Measurements from ENCODE around the gene ECE1.

Gene ECE1

GRCh38 chr1:21313203-21313885, 23.1 kb upstream of the ECE1 start:
- H3K4me1 ChIP-seq (ENCODE audit: insufficient read depth, low read length, poor library complexity, severe bottlenecking), result peaks cover under 1% of the 10 kb centered on the region
- H3K9me3 ChIP-seq (ENCODE audit: insufficient read depth, low read depth, low read length), result no peaks in the 10 kb centered on the region
- no peak overlapping the region for H3K9ac ChIP-seq (ENCODE audit: low read depth, low read length, poor library complexity, severe bottlenecking)
- H3F3A ChIP-seq (ENCODE audit: low read depth), result no peaks in the 10 kb centered on the region
- no peak overlapping the region for H3K4me3 ChIP-seq (ENCODE audit: low read length, poor library complexity, severe bottlenecking)
- TF ChIP-seq CTCF (conservative IDR thresholded peaks at IDR 0.05; ENCODE audit: low read length) (no peak), EZH2phosphoT487 (IDR thresholded peaks at IDR 0.05; ENCODE audit: borderline replicate concordance) (no peak)
- H2AFZ ChIP-seq (ENCODE audit: low read length), result no peak overlapping the region
- H4K20me1 ChIP-seq (ENCODE audit: insufficient read depth, low read length, poor library complexity, severe bottlenecking), result no peaks in the 10 kb centered on the region
- H3K27me3 ChIP-seq (ENCODE audit: insufficient read depth, low read length, poor library complexity, severe bottlenecking), result no peaks in the 10 kb centered on the region
- H3K36me3 ChIP-seq (ENCODE audit: insufficient read depth, low read length), result no peaks in the 10 kb centered on the region
- H3K9me2 ChIP-seq (replicated peaks; ENCODE audit: low read depth, low read length), result no peaks in the 10 kb centered on the region
- H3K4me2 ChIP-seq (ENCODE audit: low read depth, low read length, poor library complexity, severe bottlenecking), result no peak overlapping the region
- H3K79me2 ChIP-seq (ENCODE audit: insufficient read depth, low read length), result no peaks in the 10 kb centered on the region

- H3K79me2 ChIP-seq (ENCODE audit: insufficient read depth, low read length), result no peaks in the 10 kb centered on the region
- no peaks in the 10 kb centered on the region for H3K36me3 ChIP-seq (ENCODE audit: insufficient read depth, low read length)
- TF ChIP-seq CTCF (conservative IDR thresholded peaks at IDR 0.05; ENCODE audit: low read length) (no peak), EZH2phosphoT487 (IDR thresholded peaks at IDR 0.05; ENCODE audit: borderline replicate concordance) (no peak)
- H3K9ac ChIP-seq (ENCODE audit: low read depth, low read length, poor library complexity, severe bottlenecking), result no peak overlapping the region
- peaks cover 9% of the 10 kb centered on the region for H3K4me1 ChIP-seq (ENCODE audit: insufficient read depth, low read length, poor library complexity, severe bottlenecking)
- H4K20me1 ChIP-seq (ENCODE audit: insufficient read depth, low read length, poor library complexity, severe bottlenecking), result no peaks in the 10 kb centered on the region
- no peaks in the 10 kb centered on the region for H3F3A ChIP-seq (ENCODE audit: low read depth)
- H2AFZ ChIP-seq (ENCODE audit: low read length), result no peak overlapping the region
- H3K9me3 ChIP-seq (ENCODE audit: insufficient read depth, low read depth, low read length), result no peaks in the 10 kb centered on the region
- H3K4me3 ChIP-seq (ENCODE audit: low read length, poor library complexity, severe bottlenecking), result no peak overlapping the region
- H3K4me2 ChIP-seq (ENCODE audit: low read depth, low read length, poor library complexity, severe bottlenecking), result no peak overlapping the region
- H3K9me2 ChIP-seq (replicated peaks; ENCODE audit: low read depth, low read length), result no peaks in the 10 kb centered on the region
- H3K27me3 ChIP-seq (ENCODE audit: insufficient read depth, low read length, poor library complexity, severe bottlenecking), result no peaks in the 10 kb centered on the region
Observed at GRCh38 chr1:21312407-21312992, 22.2 kb upstream of the ECE1 start.

DNA sequence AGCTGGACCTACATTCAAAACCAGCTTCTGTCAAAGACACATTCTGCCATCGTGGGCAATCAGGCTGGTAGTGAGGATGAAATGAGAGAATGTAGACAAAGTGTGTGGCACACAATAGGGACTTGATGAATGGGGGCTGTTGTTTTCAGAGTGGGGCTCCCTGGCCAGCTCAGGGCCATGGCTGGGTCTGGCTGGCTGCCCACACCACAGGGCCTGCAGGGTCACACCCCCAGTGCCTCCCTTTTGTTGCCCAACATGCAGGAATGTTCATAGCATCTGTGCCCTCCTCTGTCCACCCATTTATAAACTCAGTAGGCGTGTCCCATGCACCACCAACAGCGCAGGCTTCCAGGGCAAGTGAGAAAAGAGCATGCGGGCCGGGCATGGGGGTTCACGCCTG, 20.8 kb upstream of the ECE1 start:
- Histone ChIP-seq H3K4me1 (ENCODE audit: insufficient read depth, low read length, poor library complexity, severe bottlenecking) (peaks cover 15% of the 10 kb centered on the region), H3F3A (ENCODE audit: low read depth) (no peaks in the 10 kb centered on the region), H3K9ac (ENCODE audit: low read depth, low read length, poor library complexity, severe bottlenecking) (no peak overlapping the region), H3K9me3 (ENCODE audit: insufficient read depth, low read depth, low read length) (no peaks in the 10 kb centered on the region), H3K27me3 (ENCODE audit: insufficient read depth, low read length, poor library complexity, severe bottlenecking) (no peaks in the 10 kb centered on the region), H3K36me3 (ENCODE audit: insufficient read depth, low read length) (no peaks in the 10 kb centered on the region), H3K4me3 (ENCODE audit: low read length, poor library complexity, severe bottlenecking) (no peak overlapping the region), H3K4me2 (ENCODE audit: low read depth, low read length, poor library complexity, severe bottlenecking) (no peak overlapping the region), H2AFZ (ENCODE audit: low read length) (no peak overlapping the region), H4K20me1 (ENCODE audit: insufficient read depth, low read length, poor library complexity, severe bottlenecking) (no peaks in the 10 kb centered on the region), H3K9me2 (replicated peaks; ENCODE audit: low read depth, low read length) (no peaks in the 10 kb centered on the region), H3K79me2 (ENCODE audit: insufficient read depth, low read length) (no peaks in the 10 kb centered on the region)
- TF ChIP-seq CTCF (conservative IDR thresholded peaks at IDR 0.05; ENCODE audit: low read length) (no peak), EZH2phosphoT487 (IDR thresholded peaks at IDR 0.05; ENCODE audit: borderline replicate concordance) (no peak)
